WI38 (cell line): Measurements from ENCODE around the gene COX7A2L.

Source experiments
- H3K4me3 ChIP-seq: 2 replicates; pipeline ENCODE4 v1.5.1; 2011; ENCODE audit warnings: low read depth, mild to moderate bottlenecking, control low read depth, low read length
- TF ChIP-seq, protein P1 (sequence below): IDR thresholded peaks from 2 replicates; pipeline ENCODE4 v1.5.1; 2012; ENCODE audit warnings: low read depth, mild to moderate bottlenecking, control low read depth, low read length

Gene COX7A2L

DNA sequence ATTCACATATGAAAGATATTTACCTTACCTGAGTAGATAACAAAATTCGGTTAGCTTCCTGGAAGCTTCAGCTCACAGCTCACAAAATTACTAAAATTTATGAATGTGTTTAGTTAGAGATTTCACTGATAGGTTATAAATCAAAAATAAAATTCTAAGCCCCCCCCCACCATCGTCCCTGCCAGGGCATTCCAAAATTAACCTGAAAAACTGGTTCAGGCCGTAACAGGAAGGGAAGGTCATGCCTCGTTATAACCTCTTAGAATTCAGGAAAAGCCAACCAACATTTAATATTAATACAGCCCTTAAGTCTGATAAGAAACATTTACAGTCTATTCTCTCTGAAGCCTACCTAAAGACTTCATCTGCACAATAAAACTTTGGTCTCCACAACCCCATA is 48.9 kb downstream of the COX7A2L start:
- TF ChIP-seq, protein P1, sequence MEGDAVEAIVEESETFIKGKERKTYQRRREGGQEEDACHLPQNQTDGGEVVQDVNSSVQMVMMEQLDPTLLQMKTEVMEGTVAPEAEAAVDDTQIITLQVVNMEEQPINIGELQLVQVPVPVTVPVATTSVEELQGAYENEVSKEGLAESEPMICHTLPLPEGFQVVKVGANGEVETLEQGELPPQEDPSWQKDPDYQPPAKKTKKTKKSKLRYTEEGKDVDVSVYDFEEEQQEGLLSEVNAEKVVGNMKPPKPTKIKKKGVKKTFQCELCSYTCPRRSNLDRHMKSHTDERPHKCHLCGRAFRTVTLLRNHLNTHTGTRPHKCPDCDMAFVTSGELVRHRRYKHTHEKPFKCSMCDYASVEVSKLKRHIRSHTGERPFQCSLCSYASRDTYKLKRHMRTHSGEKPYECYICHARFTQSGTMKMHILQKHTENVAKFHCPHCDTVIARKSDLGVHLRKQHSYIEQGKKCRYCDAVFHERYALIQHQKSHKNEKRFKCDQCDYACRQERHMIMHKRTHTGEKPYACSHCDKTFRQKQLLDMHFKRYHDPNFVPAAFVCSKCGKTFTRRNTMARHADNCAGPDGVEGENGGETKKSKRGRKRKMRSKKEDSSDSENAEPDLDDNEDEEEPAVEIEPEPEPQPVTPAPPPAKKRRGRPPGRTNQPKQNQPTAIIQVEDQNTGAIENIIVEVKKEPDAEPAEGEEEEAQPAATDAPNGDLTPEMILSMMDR: no peak
- no peak overlapping the region for H3K4me3 ChIP-seq

DNA sequence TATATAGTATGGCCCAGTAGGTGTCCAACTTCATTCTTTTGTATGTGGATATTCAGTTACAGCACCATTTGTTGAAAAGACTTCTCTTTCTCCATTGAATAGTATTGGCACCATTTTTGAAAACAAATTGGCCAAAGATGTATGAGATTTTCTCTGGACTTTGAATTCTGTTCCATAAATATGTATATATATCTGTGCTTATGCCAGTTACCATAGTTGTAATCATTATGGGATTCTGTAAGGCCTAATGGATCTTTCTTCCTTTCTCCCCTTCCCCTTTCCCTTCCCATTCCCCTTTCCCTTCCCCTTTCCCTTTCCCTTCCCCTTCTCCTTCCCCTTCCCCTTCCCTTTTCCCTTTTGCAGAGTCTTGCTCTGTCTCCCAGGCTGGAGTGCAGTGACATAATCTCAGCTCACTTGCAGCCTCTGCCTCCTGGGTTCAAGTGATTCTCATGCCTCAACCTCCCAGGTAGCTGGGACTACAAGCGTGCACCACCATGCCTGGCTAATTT is 51.0 kb downstream of the COX7A2L start:
- TF ChIP-seq, protein P1: no peak

DNA sequence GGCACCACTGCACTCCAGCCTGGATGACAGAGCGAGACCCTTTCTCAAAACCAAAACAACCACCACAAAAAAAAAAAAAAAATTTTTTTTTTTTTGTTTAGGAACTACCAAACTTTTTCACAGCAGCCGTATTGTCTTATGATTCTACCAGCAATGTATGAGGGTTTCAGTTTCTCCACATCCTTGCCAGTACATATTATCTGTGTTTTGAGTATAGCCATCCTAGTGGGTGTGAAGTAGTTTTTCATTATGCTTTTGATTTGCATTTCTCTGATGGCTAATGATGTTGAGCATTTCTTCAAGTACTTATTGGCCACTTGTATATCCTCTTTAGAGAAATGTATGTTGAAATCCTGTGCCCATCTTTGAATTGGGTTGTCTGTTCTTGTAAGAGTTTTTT is 51.7 kb downstream of the COX7A2L start:
- TF ChIP-seq, protein P1: no peak
- no peak overlapping the region for H3K4me3 ChIP-seq

More for the DNA sequence above, 51.0 kb downstream of the COX7A2L start:
- no peak overlapping the region for H3K4me3 ChIP-seq

DNA sequence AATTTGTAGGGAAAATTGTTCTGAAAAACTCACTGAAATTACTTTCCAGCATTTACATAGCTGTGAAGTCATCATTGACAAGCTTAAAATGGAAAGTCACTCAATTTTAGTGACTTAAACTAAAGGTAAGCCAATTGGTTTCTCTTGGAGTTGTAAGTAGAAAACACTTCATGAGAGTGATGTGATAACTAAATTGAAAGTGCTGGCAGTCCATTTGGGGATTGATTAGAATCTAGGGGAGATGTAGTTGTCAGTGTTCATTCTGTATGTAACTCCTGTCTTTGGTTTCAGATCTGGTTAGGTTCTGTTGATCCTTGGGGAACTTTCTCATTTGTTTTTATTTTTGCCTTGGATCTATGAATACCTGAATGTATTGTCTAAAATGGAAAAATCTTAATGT is 53.8 kb downstream of the COX7A2L start:
- no peak overlapping the region for H3K4me3 ChIP-seq
- TF ChIP-seq, protein P1: no peak

DNA sequence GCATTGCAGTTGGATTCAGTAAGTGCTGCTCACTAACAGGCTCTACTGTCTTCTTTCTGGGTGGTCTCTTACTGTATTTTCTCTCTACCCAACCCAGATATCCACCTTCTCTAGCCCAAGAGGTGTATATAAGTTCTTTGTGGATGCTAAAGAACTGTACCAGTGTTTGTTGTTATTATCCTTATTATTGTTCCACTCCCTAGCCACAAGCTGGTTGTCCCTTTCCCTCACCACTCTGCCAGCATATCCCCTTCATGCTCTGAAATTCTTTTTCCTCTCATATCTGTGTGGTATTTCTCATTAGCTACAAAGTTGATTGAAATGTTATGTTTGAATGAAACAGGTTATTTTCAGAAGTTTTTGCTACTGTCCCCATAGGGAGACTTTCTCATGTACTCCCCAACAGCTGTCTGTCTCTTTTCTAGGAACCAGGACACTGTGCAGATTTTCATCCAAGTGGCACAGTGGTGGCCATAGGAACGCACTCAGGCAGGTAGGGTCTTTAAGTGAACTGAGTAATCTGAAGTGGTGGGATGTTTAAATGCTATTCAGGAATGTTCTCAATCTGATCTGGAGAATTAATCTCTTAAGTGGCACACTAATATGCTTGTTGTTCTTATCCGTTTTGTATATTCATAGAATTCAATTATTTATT is 56.8 kb downstream of the COX7A2L start:
- TF ChIP-seq, protein P1: no peak

DNA sequence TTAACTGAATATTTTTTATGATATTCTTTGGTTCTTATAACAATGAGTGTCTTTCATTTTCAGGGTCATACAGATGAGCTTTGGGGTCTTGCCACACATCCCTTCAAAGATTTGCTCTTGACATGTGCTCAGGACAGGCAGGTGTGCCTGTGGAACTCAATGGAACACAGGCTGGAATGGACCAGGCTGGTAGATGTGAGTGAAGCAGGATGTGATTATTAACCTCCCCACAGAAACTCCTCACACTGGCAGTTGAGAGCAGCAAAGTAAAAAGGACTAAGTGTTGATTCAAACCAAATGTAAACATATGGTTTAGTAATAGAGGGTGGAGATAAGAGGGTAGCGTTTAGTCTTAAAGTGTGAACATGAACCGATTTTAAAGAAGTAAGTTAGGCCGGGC is 57.8 kb downstream of the COX7A2L start:
- H3K4me3 ChIP-seq: no peak overlapping the region
- TF ChIP-seq, protein P1: no peak

More for the DNA sequence above, 56.8 kb downstream of the COX7A2L start:
- H3K4me3 ChIP-seq: no peak overlapping the region

DNA sequence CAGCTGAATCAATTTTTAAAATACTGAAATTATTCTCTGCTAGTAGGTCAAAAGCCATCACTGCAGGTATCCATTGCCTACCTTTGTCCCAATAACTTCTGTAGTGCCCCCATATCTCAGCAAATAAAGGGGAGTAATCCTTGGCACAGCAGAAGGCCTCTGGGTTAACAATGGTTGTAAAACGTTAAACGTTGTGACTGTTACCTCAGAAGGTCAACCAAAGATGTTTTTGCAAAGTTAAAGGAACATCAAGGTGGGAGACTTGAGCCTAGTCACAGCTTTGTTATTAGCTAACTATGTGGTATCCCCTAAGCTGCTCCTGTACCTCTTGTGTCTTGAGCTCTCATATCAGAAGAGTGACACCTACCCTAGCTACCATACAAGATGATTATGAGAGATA is 60.5 kb downstream of the COX7A2L start:
- H3K4me3 ChIP-seq: no peak overlapping the region
- TF ChIP-seq, protein P1: no peak
